Stomach (tissue), 4 donors: ENCODE data around the gene NEDD4L.

ENCODE experiments used
- CTCF ChIP-seq, 7 experiments: fragments of 450-650 bp in 4 of 7; fragments of 200-600 bp in 3 of 7; sonication (generic) in 3 of 7; IDR thresholded peaks; one replicate each; pipeline ENCODE4 v1.5.1; 2016 to 2019; ENCODE audit warnings: antibody characterized with exemption in 7 of 7, control low read depth in 2 of 7, mild to moderate bottlenecking in 1 of 7
- EP300 ChIP-seq: sonication (generic); formaldehyde crosslinking; IDR thresholded peaks from one replicate; pipeline ENCODE4 v1.6.1; 2017; ENCODE audit warnings: antibody characterized with exemption
- POLR2A ChIP-seq, 4 donors: fragments of 450-650 bp; IDR thresholded peaks; one replicate each; pipeline ENCODE4 v1.6.1; 2016; ENCODE audit warnings: antibody characterized with exemption in 4 of 4, control low read depth in 2 of 4, mild to moderate bottlenecking in 1 of 4, moderate library complexity in 1 of 4
- POLR2AphosphoS5 ChIP-seq, 3 donors: sonication (generic); formaldehyde crosslinking; IDR thresholded peaks; one replicate each; pipeline ENCODE4 v1.6.1; 2016; ENCODE audit warnings: antibody characterized with exemption in 3 of 3

GRCh38 chr18:58175786-58176176 lies 131.8 kb downstream of the NEDD4L start:
- no peak for TF ChIP-seq CTCF (IDR thresholded peaks at IDR 0.05)
- no peak for TF ChIP-seq EP300
- TF ChIP-seq POLR2AphosphoS5 (IDR thresholded peaks at IDR 0.05) = no peak
- TF ChIP-seq POLR2A (IDR thresholded peaks at IDR 0.05) = no peak
